ENCODE measurements around the gene S100PBP. TPM values are rescaled to one million over a fixed set of nuclear protein-coding genes. Genes with fewer than 3 reads are reported as not detected.

Gene S100PBP
- polyA plus RNA-seq, 1 of the 3 experiments (the other 2 are of a cell fraction): 13.2 TPM

DNA sequence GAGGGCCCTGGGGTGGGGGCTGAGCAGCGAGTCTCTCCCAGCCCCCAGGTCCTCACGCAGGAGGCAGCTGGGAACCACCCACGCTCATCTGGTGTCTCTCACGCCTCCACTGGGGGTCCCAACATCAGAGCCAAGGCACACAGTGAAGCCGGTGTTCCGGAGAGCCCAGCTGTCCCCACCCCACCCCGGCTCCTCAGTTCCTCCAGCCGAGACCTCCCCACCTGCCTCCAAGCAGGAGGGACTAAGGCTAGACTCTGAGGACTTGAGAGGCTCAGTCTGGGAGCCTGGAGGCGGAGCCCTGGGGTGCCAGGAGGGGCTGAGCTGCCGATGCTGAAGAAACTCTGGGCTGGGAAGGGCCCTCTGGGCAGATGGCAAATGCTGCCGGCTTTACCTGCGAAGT, 67.3 kb downstream of the S100PBP start:
- Histone ChIP-seq H2AFZ (ENCODE audit: low read depth) (no peak overlapping the region), H3K27ac (ENCODE audit: low read depth in 2 of 2, low read length in 1 of 2) (no peak overlapping the region), H3K4me2 (no peak overlapping the region), H3K9me3 (no peaks in the 10 kb centered on the region), H4K20me1 (ENCODE audit: insufficient read depth) (0 out of 2 replicates have a peak, but pooled peaks cover 4% of the 10 kb centered on the region), H3K9ac (no peak overlapping the region), H3K36me3 (replicated peaks in 1 of 2; ENCODE audit: control insufficient read depth in 1 of 2, insufficient read depth in 2 of 2, low read length in 1 of 2) (no peaks in the 10 kb centered on the region), H3K4me3 (ENCODE audit: low read depth in 2 of 2, low read length in 1 of 2) (no peak overlapping the region), H3K79me2 (ENCODE audit: insufficient read depth) (no peaks in the 10 kb centered on the region), H3K9me2 (no peaks in the 10 kb centered on the region), H3K4me1 (ENCODE audit: control insufficient read depth in 1 of 2, insufficient read depth in 2 of 2, low read depth in 1 of 2, low read length in 1 of 2) (peaks cover 0 to 5% of the 10 kb centered on the region in 2 experiments; a peak in 1 of 4 replicates), H3F3A (replicated peaks; ENCODE audit: insufficient read depth) (no peaks in the 10 kb centered on the region), H3K27me3 (ENCODE audit: insufficient read depth) (no peaks in the 10 kb centered on the region; the same call in 1 of the 2 replicates)
- CTCF ChIA-PET: interaction anchor here (2.6 to 9.0 kb wide), 3 partner anchors 8 to 13 kb away, joined by 19 to 46 read pairs (median 37); partner anchors contain the start of gene FNDC5
- POLR2A ChIA-PET: no interaction called here
- DNase-seq: no peak
- WGBS (ENCODE audit: low lambda C conversion rate): 80% methylated on average over 1 of the region's 12 CpGs
- TF ChIP-seq NFIC (IDR thresholded peaks at IDR 0.05; ENCODE audit: borderline replicate concordance) (no peak), GATA2 (CRISPR knock-in tag; IDR thresholded peaks at IDR 0.05) (no peak), FOXM1 (IDR thresholded peaks at IDR 0.05; ENCODE audit: low read depth) (no peak), EP300 (IDR thresholded peaks at IDR 0.05; ENCODE audit: borderline replicate concordance in 1 of 2, low read depth in 1 of 2, low read length in 1 of 2) (no peak), JUND (IDR thresholded peaks at IDR 0.05) (no peak)
- TF ChIP-seq, protein P1, sequence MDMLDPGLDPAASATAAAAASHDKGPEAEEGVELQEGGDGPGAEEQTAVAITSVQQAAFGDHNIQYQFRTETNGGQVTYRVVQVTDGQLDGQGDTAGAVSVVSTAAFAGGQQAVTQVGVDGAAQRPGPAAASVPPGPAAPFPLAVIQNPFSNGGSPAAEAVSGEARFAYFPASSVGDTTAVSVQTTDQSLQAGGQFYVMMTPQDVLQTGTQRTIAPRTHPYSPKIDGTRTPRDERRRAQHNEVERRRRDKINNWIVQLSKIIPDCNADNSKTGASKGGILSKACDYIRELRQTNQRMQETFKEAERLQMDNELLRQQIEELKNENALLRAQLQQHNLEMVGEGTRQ (IDR thresholded peaks at IDR 0.05; ENCODE audit: borderline replicate concordance, low read depth, low read length): no peak

DNA sequence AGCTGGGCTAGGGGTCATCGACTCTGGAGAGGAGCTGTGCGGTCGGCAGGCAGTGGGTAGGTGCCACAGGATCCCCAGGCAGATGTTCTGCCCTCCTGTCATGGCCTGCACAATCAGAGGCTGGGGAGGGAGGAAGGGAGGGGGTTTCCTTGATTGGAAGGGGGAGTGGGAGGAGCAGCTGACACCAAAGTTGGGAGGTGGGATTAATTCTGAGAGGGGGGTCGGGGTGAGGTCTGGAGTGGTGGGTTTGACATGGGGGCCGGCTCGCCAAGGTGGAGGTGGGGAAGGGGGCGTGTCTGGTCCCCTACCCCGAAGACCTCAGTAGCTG, 68.2 kb downstream of the S100PBP start:
- H3F3A ChIP-seq (replicated peaks; ENCODE audit: insufficient read depth): no peaks in the 10 kb centered on the region
- TF ChIP-seq ELF1 (IDR thresholded peaks at IDR 0.05) (no peak), GATA2 (CRISPR knock-in tag; IDR thresholded peaks at IDR 0.05) (no peak), CHD2 (IDR thresholded peaks at IDR 0.05; ENCODE audit: low read length, partially characterized antibody) (no peak), RXRA (IDR thresholded peaks at IDR 0.05; ENCODE audit: borderline replicate concordance, low read depth) (no peak), MXI1 (IDR thresholded peaks at IDR 0.05; ENCODE audit: low read depth, low read length) (no peak), POLR2AphosphoS5 (IDR thresholded peaks at IDR 0.05; ENCODE audit: low read depth, low read length) (no peak), FOXJ3 (CRISPR knock-in tag; IDR thresholded peaks at IDR 0.05) (no peak), TEAD4 (IDR thresholded peaks at IDR 0.05; ENCODE audit: borderline replicate concordance, insufficient read depth) (no peak), FOXM1 (IDR thresholded peaks at IDR 0.05; ENCODE audit: low read depth) (no peak)
- TF ChIP-seq, protein P2, sequence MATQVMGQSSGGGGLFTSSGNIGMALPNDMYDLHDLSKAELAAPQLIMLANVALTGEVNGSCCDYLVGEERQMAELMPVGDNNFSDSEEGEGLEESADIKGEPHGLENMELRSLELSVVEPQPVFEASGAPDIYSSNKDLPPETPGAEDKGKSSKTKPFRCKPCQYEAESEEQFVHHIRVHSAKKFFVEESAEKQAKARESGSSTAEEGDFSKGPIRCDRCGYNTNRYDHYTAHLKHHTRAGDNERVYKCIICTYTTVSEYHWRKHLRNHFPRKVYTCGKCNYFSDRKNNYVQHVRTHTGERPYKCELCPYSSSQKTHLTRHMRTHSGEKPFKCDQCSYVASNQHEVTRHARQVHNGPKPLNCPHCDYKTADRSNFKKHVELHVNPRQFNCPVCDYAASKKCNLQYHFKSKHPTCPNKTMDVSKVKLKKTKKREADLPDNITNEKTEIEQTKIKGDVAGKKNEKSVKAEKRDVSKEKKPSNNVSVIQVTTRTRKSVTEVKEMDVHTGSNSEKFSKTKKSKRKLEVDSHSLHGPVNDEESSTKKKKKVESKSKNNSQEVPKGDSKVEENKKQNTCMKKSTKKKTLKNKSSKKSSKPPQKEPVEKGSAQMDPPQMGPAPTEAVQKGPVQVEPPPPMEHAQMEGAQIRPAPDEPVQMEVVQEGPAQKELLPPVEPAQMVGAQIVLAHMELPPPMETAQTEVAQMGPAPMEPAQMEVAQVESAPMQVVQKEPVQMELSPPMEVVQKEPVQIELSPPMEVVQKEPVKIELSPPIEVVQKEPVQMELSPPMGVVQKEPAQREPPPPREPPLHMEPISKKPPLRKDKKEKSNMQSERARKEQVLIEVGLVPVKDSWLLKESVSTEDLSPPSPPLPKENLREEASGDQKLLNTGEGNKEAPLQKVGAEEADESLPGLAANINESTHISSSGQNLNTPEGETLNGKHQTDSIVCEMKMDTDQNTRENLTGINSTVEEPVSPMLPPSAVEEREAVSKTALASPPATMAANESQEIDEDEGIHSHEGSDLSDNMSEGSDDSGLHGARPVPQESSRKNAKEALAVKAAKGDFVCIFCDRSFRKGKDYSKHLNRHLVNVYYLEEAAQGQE (IDR thresholded peaks at IDR 0.05; ENCODE audit: low read depth, low read length): no peak
- TF ChIP-seq, protein P3, sequence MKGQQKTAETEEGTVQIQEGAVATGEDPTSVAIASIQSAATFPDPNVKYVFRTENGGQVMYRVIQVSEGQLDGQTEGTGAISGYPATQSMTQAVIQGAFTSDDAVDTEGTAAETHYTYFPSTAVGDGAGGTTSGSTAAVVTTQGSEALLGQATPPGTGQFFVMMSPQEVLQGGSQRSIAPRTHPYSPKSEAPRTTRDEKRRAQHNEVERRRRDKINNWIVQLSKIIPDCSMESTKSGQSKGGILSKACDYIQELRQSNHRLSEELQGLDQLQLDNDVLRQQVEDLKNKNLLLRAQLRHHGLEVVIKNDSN (IDR thresholded peaks at IDR 0.05; ENCODE audit: borderline replicate concordance, low read depth): no peak
- TF ChIP-seq, protein P4, sequence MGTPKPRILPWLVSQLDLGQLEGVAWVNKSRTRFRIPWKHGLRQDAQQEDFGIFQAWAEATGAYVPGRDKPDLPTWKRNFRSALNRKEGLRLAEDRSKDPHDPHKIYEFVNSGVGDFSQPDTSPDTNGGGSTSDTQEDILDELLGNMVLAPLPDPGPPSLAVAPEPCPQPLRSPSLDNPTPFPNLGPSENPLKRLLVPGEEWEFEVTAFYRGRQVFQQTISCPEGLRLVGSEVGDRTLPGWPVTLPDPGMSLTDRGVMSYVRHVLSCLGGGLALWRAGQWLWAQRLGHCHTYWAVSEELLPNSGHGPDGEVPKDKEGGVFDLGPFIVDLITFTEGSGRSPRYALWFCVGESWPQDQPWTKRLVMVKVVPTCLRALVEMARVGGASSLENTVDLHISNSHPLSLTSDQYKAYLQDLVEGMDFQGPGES (IDR thresholded peaks at IDR 0.05; ENCODE audit: low read depth, low read length): no peak
- peaks cover 0 to 8% of the 10 kb centered on the region in 2 experiments; a peak in 2 of 4 replicates for H3K4me1 ChIP-seq (ENCODE audit: control insufficient read depth in 1 of 2, insufficient read depth in 2 of 2, low read depth in 1 of 2, low read length in 1 of 2)
- H3K9me2 ChIP-seq: no peaks in the 10 kb centered on the region
- 64% methylated on average over 8 of the region's 8 CpGs for WGBS (ENCODE audit: low lambda C conversion rate)
- no peak overlapping the region for H3K4me2 ChIP-seq
- POLR2A ChIA-PET: no interaction called here
- CTCF ChIA-PET: interaction anchor here (2.6 to 9.0 kb wide), 4 partner anchors 9 to 173 kb away, joined by 8 to 46 read pairs (median 28); partner anchors contain the start of gene FNDC5
- no peak overlapping the region for H2AFZ ChIP-seq (ENCODE audit: low read depth)
- 0 out of 2 replicates have a peak, but pooled peaks cover 4% of the 10 kb centered on the region for H4K20me1 ChIP-seq (ENCODE audit: insufficient read depth)
- H3K27me3 ChIP-seq (ENCODE audit: insufficient read depth): peaks cover 2% of the 10 kb centered on the region; the same call in 1 of the 2 replicates
- no peak for DNase-seq
- H3K9ac ChIP-seq: no peak overlapping the region
- no peaks in the 10 kb centered on the region for H3K79me2 ChIP-seq (ENCODE audit: insufficient read depth)
- no peak overlapping the region for H3K27ac ChIP-seq (ENCODE audit: low read depth in 2 of 2, low read length in 1 of 2)
- no peaks in the 10 kb centered on the region for H3K9me3 ChIP-seq
- no peak overlapping the region for H3K4me3 ChIP-seq (ENCODE audit: low read depth in 2 of 2, low read length in 1 of 2)
- H3K36me3 ChIP-seq (replicated peaks in 1 of 2; ENCODE audit: control insufficient read depth in 1 of 2, insufficient read depth in 2 of 2, low read length in 1 of 2): no peaks in the 10 kb centered on the region

Measured in SK-N-SH (cell line).